GM23338 (cell line): ENCODE measurements around the gene LRRC2. TPM values are rescaled to one million over a fixed set of nuclear protein-coding genes. Genes with fewer than 3 reads are reported as not detected.

Experiments
- ATAC-seq: fragments of 200-7000 bp; cut with Tn5 transposase; 3 replicates; pipeline ENCODE4 v1.9.1; 2020
- DNase-seq: peaks from one replicate; pipeline ENCODE4 v3.0.0-alpha.2; 2015; ENCODE audit warnings: low spot score
- H2AFZ ChIP-seq: fragments of 200-600 bp; sonication (generic); 2 replicates; pipeline ENCODE4 v1.8.0; 2016; ENCODE audit warnings: antibody characterized with exemption, mild to moderate bottlenecking, moderate library complexity
- H3F3A ChIP-seq: fragments of 200-600 bp; sonication (generic); replicated peaks from 2 replicates; pipeline ENCODE4 v1.8.0; 2017; ENCODE audit warnings: antibody characterized with exemption, mixed run types, low read depth
- H3K27ac ChIP-seq: fragments of 200-600 bp; sonication (generic); 2 replicates; pipeline ENCODE4 v1.6.1; 2016; ENCODE audit warnings: low read depth
- H3K27me3 ChIP-seq: fragments of 200-600 bp; sonication (generic); 2 replicates; pipeline ENCODE4 v1.8.0; 2016; ENCODE audit warnings: mild to moderate bottlenecking, mixed run types, moderate library complexity; ENCODE audit not compliant: insufficient read depth
- H3K36me3 ChIP-seq: fragments of 200-600 bp; sonication (generic); 2 replicates; pipeline ENCODE4 v1.8.0; 2016; ENCODE audit warnings: mild to moderate bottlenecking; ENCODE audit not compliant: insufficient read depth
- H3K4me1 ChIP-seq: fragments of 200-600 bp; sonication (generic); 2 replicates; pipeline ENCODE4 v1.8.0; 2016; ENCODE audit warnings: mild to moderate bottlenecking, moderate library complexity; ENCODE audit not compliant: insufficient read depth
- H3K4me2 ChIP-seq: fragments of 200-600 bp; sonication (generic); 2 replicates; pipeline ENCODE4 v1.7.1; 2017; ENCODE audit warnings: mixed run types
- H3K4me3 ChIP-seq: fragments of 200-600 bp; sonication (generic); 2 replicates; pipeline ENCODE4 v1.6.1; 2016; ENCODE audit warnings: mixed run types
- H3K79me2 ChIP-seq: fragments of 200-600 bp; sonication (generic); replicated peaks from 2 replicates; pipeline ENCODE4 v1.8.0; 2017; ENCODE audit warnings: mild to moderate bottlenecking; ENCODE audit not compliant: insufficient read depth
- H3K9me2 ChIP-seq: fragments of 200-600 bp; sonication (generic); 2 replicates; pipeline ENCODE4 v1.8.0; 2017; ENCODE audit not compliant: insufficient read depth
- H4K20me1 ChIP-seq: fragments of 200-600 bp; sonication (generic); replicated peaks from 2 replicates; pipeline ENCODE4 v1.8.0; 2017; ENCODE audit warnings: mild to moderate bottlenecking; ENCODE audit not compliant: insufficient read depth
- H3K27ac Mint-ChIP-seq: 2 replicates; pipeline ENCODE4 v1.8.0; 2020; ENCODE audit warnings: inconsistent platforms, mild to moderate bottlenecking, moderate library complexity, mixed read lengths
- H3K27me3 Mint-ChIP-seq: 3 replicates; pipeline ENCODE4 v1.8.0; 2022; ENCODE audit warnings: low read depth, mild to moderate bottlenecking, moderate library complexity, mixed read lengths, inconsistent platforms; ENCODE audit not compliant: insufficient read depth, poor library complexity
- H3K36me3 Mint-ChIP-seq: 3 replicates; pipeline ENCODE4 v1.8.0; 2021; ENCODE audit warnings: low read depth, mild to moderate bottlenecking, inconsistent platforms, moderate library complexity, mixed read lengths
- H3K4me1 Mint-ChIP-seq: 3 replicates; pipeline ENCODE4 v1.8.0; 2020; ENCODE audit warnings: mild to moderate bottlenecking, inconsistent platforms, mixed read lengths
- H3K4me3 Mint-ChIP-seq: 3 replicates; pipeline ENCODE4 v1.8.0; 2021; ENCODE audit warnings: moderate library complexity, mild to moderate bottlenecking, inconsistent platforms, mixed read lengths
- H3K9me3 Mint-ChIP-seq: 3 replicates; pipeline ENCODE4 v1.8.0; 2020; ENCODE audit warnings: moderate library complexity, mild to moderate bottlenecking, inconsistent platforms, mixed read lengths
- CREB1 ChIP-seq: fragments of 250-450 bp; sonication (Bioruptor Pico); IDR thresholded peaks from 2 replicates; pipeline ENCODE4 v1.5.0; 2020; ENCODE audit warnings: low read depth, mild to moderate bottlenecking, moderate library complexity
- CTCF ChIP-seq, 2 experiments: fragments of 200-600 bp in 1 of 2; sonication (generic) in 1 of 2; conservative IDR thresholded peaks; 2 replicates each; pipeline versions ENCODE4 v1.5.1 to v1.6.1; 2016 to 2017; ENCODE audit warnings: antibody characterized with exemption in 2 of 2, low read depth in 2 of 2, mild to moderate bottlenecking in 2 of 2, moderate library complexity in 1 of 2
- EZH2 ChIP-seq: fragments of 200-600 bp; sonication (generic); IDR thresholded peaks from one replicate; pipeline ENCODE4 v1.8.0; 2017; ENCODE audit warnings: antibody characterized with exemption, mild to moderate bottlenecking, low read depth; ENCODE audit not compliant: unreplicated experiment
- EZH2phosphoT487 ChIP-seq: fragments of 200-600 bp; sonication (generic); IDR thresholded peaks from one replicate; pipeline ENCODE4 v1.8.1; 2018; ENCODE audit warnings: antibody characterized with exemption; ENCODE audit not compliant: unreplicated experiment
- JUNB ChIP-seq: IDR thresholded peaks from one replicate; pipeline ENCODE4 v1.6.1; 2016; ENCODE audit warnings: antibody characterized with exemption; ENCODE audit not compliant: unreplicated experiment
- NANOG ChIP-seq: IDR thresholded peaks from 2 replicates; pipeline ENCODE4 v1.6.1; 2016; ENCODE audit warnings: antibody characterized with exemption, borderline replicate concordance
- POLR2AphosphoS5 ChIP-seq: IDR thresholded peaks from 2 replicates; pipeline ENCODE4 v1.6.1; 2016; ENCODE audit warnings: antibody characterized with exemption, low read depth
- REST ChIP-seq: IDR thresholded peaks from one replicate; pipeline ENCODE4 v1.6.1; 2018; ENCODE audit warnings: antibody characterized with exemption; ENCODE audit not compliant: unreplicated experiment
- STAT1 ChIP-seq: IDR thresholded peaks from one replicate; pipeline ENCODE4 v1.6.1; 2016; ENCODE audit warnings: antibody characterized with exemption; ENCODE audit not compliant: unreplicated experiment
- ZNF114 ChIP-seq: fragments of 250-450 bp; sonication (Bioruptor Pico); IDR thresholded peaks from 2 replicates; pipeline ENCODE4 v1.5.0; 2020; ENCODE audit warnings: mild to moderate bottlenecking, moderate library complexity
- ZNF331 ChIP-seq: fragments of 250-450 bp; sonication (Bioruptor Pico); IDR thresholded peaks from 2 replicates; pipeline ENCODE4 v1.5.0; 2020; ENCODE audit warnings: low read depth, mild to moderate bottlenecking, moderate library complexity
- polyA plus RNA-seq: library from polyadenylated mRNA; unstranded; fragments of >200 nt; fragmentation: Nextera tagmentation; extraction: Ambion mirVana; gene quantifications from 2 replicates; pipeline ENCODE4 v1.2.1, GENCODE V29; 2016
- total RNA-seq: library from RNA; depleted of rRNA; stranded (reverse); fragments of >200 nt; shearing (Covaris generic); gene quantifications from 2 replicates; pipeline ENCODE4 v1.2.3, GENCODE V29; 2014
- TF ChIP-seq, protein P1 (sequence below): IDR thresholded peaks from 2 replicates; pipeline ENCODE4 v1.6.1; 2016; ENCODE audit warnings: antibody characterized with exemption

LRRC2 gene
- total and polyA plus RNA-seq, 2 experiments from 2014 or later, result 6.5 to 7.1 TPM

DNA sequence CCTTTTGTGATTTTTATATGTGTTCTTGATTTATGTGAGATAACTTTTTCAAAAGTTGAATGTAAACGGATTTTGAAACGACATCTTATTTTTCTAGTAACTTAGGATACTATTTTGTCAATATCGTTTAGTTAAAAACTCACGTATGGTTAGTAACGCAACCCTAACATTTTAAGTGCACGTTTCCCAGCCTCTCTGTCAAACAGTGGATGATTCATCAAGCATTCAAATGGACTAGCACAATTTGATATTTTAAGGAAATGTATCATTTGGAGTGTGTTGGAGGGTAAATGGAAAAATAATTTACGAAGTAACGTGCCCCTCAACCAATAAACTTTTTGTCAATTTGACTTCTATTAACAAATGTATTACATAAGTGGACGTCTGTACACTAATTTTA, 45.0 kb downstream of the LRRC2 start:
- no peak overlapping the region for H2AFZ ChIP-seq

GRCh38 chr3:46520531-46520930, 45.6 kb downstream of the LRRC2 start:
- H3K27ac ChIP-seq, result no peak overlapping the region
- no peaks in the 10 kb centered on the region for H4K20me1 ChIP-seq
- peaks cover 7% of the 10 kb centered on the region for H3K4me1 Mint-ChIP-seq
- H3K9me3 Mint-ChIP-seq, result no peaks in the 10 kb centered on the region; the same call in 2 of the 3 replicates
- H3K36me3 Mint-ChIP-seq, result peaks cover 3% of the 10 kb centered on the region; the same call in 1 of the 3 replicates
- no peak overlapping the region for H3K4me3 Mint-ChIP-seq
- H2AFZ ChIP-seq, result no peak overlapping the region
- no peak overlapping the region for H3K4me2 ChIP-seq
- DNase-seq, result no peak
- H3K36me3 ChIP-seq, result no peaks in the 10 kb centered on the region
- no peak overlapping the region; the same call in 1 of the 2 replicates for H3K27ac Mint-ChIP-seq
- peak; percentile 42; the same call in 2 of the 3 replicates for ATAC-seq
- no peaks in the 10 kb centered on the region for H3K9me2 ChIP-seq
- no peaks in the 10 kb centered on the region for H3K4me1 ChIP-seq
- H3K27me3 Mint-ChIP-seq, result peaks cover 3% of the 10 kb centered on the region
- H3K4me3 ChIP-seq, result no peak overlapping the region
- H3K27me3 ChIP-seq, result no peaks in the 10 kb centered on the region
- H3F3A ChIP-seq, result no peaks in the 10 kb centered on the region; the same call in 1 of the 2 replicates
- no peaks in the 10 kb centered on the region for H3K79me2 ChIP-seq
- TF ChIP-seq ZNF331 (CRISPR knock-in tag) (no peak), STAT1 (no peak), NANOG (no peak), POLR2AphosphoS5 (no peak), JUNB (no peak), REST (no peak), EZH2 (no peak), CTCF (conservative IDR thresholded peaks at IDR 0.05; ENCODE audit: low read depth in 2 of 2) (no peak), ZNF114 (CRISPR knock-in tag) (no peak), CREB1 (CRISPR knock-in tag) (no peak), EZH2phosphoT487 (no peak)
- TF ChIP-seq, protein P1, sequence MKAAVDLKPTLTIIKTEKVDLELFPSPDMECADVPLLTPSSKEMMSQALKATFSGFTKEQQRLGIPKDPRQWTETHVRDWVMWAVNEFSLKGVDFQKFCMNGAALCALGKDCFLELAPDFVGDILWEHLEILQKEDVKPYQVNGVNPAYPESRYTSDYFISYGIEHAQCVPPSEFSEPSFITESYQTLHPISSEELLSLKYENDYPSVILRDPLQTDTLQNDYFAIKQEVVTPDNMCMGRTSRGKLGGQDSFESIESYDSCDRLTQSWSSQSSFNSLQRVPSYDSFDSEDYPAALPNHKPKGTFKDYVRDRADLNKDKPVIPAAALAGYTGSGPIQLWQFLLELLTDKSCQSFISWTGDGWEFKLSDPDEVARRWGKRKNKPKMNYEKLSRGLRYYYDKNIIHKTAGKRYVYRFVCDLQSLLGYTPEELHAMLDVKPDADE, result no peak

More for the DNA sequence above, 45.0 kb downstream of the LRRC2 start:
- TF ChIP-seq POLR2AphosphoS5 (no peak), ZNF114 (CRISPR knock-in tag) (no peak), NANOG (no peak), ZNF331 (CRISPR knock-in tag) (no peak), CREB1 (CRISPR knock-in tag) (no peak), STAT1 (no peak)
- TF ChIP-seq, protein P1, result no peak
- Histone ChIP-seq H3F3A (no peaks in the 10 kb centered on the region; the same call in 1 of the 2 replicates), H3K27ac (no peak overlapping the region), H3K36me3 (no peaks in the 10 kb centered on the region), H4K20me1 (no peaks in the 10 kb centered on the region), H3K4me1 (no peaks in the 10 kb centered on the region), H3K4me3 (no peak overlapping the region), H3K4me2 (no peak overlapping the region), H3K9me2 (no peaks in the 10 kb centered on the region), H3K27me3 (no peaks in the 10 kb centered on the region), H3K79me2 (no peaks in the 10 kb centered on the region)
- Mint-ChIP-seq H3K27ac (no peak overlapping the region), H3K36me3 (peaks cover 3% of the 10 kb centered on the region; the same call in 1 of the 3 replicates), H3K27me3 (peaks cover 5% of the 10 kb centered on the region), H3K4me3 (no peak overlapping the region), H3K9me3 (no peaks in the 10 kb centered on the region; the same call in 2 of the 3 replicates), H3K4me1 (peaks cover 7% of the 10 kb centered on the region)
- DNase-seq (no peak), ATAC-seq (no peak)
